Gastrocnemius medialis (tissue), 4 donors: ENCODE results near the gene OR10A2.
"Not testable (repeated sequence)": the region's sequence is repeated elsewhere in the genome, so short reads cannot be mapped to it uniquely, and the experiment has no call there.

Source experiments
- CTCF ChIP-seq, 5 experiments: fragments of 450-650 bp in 3 of 5; fragments of 200-600 bp in 2 of 5; sonication (generic) in 2 of 5; IDR thresholded peaks in 4 of 5; conservative IDR thresholded peaks in 1 of 5; 1 replicate in 4 of 5; 2 replicates in 1 of 5; pipeline ENCODE4 v1.5.1; 2016 to 2019; ENCODE audit warnings: antibody characterized with exemption in 5 of 5, mild to moderate bottlenecking in 3 of 5, moderate library complexity in 3 of 5
- POLR2A ChIP-seq, 2 donors: fragments of 450-650 bp; IDR thresholded peaks; one replicate each; pipeline ENCODE4 v1.6.1; 2017; ENCODE audit warnings: antibody characterized with exemption in 2 of 2, mild to moderate bottlenecking in 2 of 2, moderate library complexity in 2 of 2

- not testable (repeated sequence) for TF ChIP-seq CTCF (IDR thresholded peaks at IDR 0.05 in 4 of 5, conservative IDR thresholded peaks at IDR 0.05 in 1 of 5); POLR2A (IDR thresholded peaks at IDR 0.05)
These were observed 24.9 kb downstream of the OR10A2 start for GRCh38 chr11:6887711-6888110.
